Neutrophil (primary cell): ENCODE measurements around the gene RAC3.

Experiments used
- H3K27ac ChIP-seq: fragments of 200-600 bp; sonication (generic); 2 replicates; pipeline ENCODE4 v1.5.1; 2016; ENCODE audit warnings: mild to moderate bottlenecking, moderate library complexity
- H3K27me3 ChIP-seq: fragments of 200-600 bp; sonication (generic); 2 replicates; pipeline ENCODE4 v1.6.0; 2016; ENCODE audit warnings: mild to moderate bottlenecking
- H3K36me3 ChIP-seq: fragments of 200-600 bp; sonication (generic); 2 replicates; pipeline ENCODE4 v1.5.1; 2017
- H3K4me1 ChIP-seq, 2 experiments: fragments of 200-600 bp in 1 of 2; sonication (generic) in 1 of 2; 1 replicate in 1 of 2; 2 replicates in 1 of 2; pipeline versions ENCODE4 v1.5.1 to v1.6.1; 2013 to 2016; ENCODE audit warnings: low read depth in 1 of 2, low read length in 1 of 2, mild to moderate bottlenecking in 1 of 2, moderate library complexity in 1 of 2; ENCODE audit not compliant: control insufficient read depth in 1 of 2, insufficient read depth in 1 of 2
- H3K4me3 ChIP-seq, 2 experiments: fragments of 200-600 bp in 1 of 2; sonication (generic) in 1 of 2; 1 replicate in 1 of 2; 2 replicates in 1 of 2; pipeline ENCODE4 v1.5.1; 2013 to 2016; ENCODE audit warnings: low read depth in 1 of 2, low read length in 1 of 2, mild to moderate bottlenecking in 1 of 2, moderate library complexity in 1 of 2
- H3K9me3 ChIP-seq: fragments of 200-600 bp; sonication (generic); 2 replicates; pipeline ENCODE4 v1.5.1; 2016
- CTCF ChIP-seq: fragments of 200-600 bp; sonication (generic); IDR thresholded peaks from 2 replicates; pipeline ENCODE4 v1.5.1; 2016; ENCODE audit warnings: antibody characterized with exemption

RAC3 gene

GRCh38 chr17:82003411-82004381 lies 27.8 kb upstream of the RAC3 start:
- no peaks in the 10 kb centered on the region for H3K9me3 ChIP-seq
- no peaks in the 10 kb centered on the region for H3K27me3 ChIP-seq
- no peaks in the 10 kb centered on the region for H3K4me1 ChIP-seq
- TF ChIP-seq CTCF = no peak
- H3K27ac ChIP-seq = no peak overlapping the region
- H3K36me3 ChIP-seq = no peaks in the 10 kb centered on the region
- no peak overlapping the region for H3K4me3 ChIP-seq

GRCh38 chr17:82004517-82005455 lies 26.7 kb upstream of the RAC3 start:
- Histone ChIP-seq H3K36me3 (no peaks in the 10 kb centered on the region), H3K4me3 (no peak overlapping the region), H3K4me1 (no peaks in the 10 kb centered on the region), H3K27me3 (no peaks in the 10 kb centered on the region), H3K27ac (no peak overlapping the region), H3K9me3 (no peaks in the 10 kb centered on the region)
- TF ChIP-seq CTCF = no peak

- Histone ChIP-seq H3K4me1 (no peaks in the 10 kb centered on the region), H3K9me3 (no peaks in the 10 kb centered on the region), H3K27me3 (no peaks in the 10 kb centered on the region), H3K36me3 (no peaks in the 10 kb centered on the region), H3K27ac (no peak overlapping the region), H3K4me3 (no peak overlapping the region)
- no peak for TF ChIP-seq CTCF
These were observed 25.7 kb upstream of the RAC3 start for GRCh38 chr17:82005701-82006348.

GRCh38 chr17:82006468-82007227 lies 24.8 kb upstream of the RAC3 start:
- Histone ChIP-seq H3K27me3 (no peaks in the 10 kb centered on the region), H3K27ac (no peak overlapping the region), H3K9me3 (no peaks in the 10 kb centered on the region), H3K4me1 (no peaks in the 10 kb centered on the region), H3K36me3 (peaks cover 4% of the 10 kb centered on the region), H3K4me3 (no peak overlapping the region)
- TF ChIP-seq CTCF = no peak

GRCh38 chr17:82007228-82007494 lies 24.3 kb upstream of the RAC3 start:
- Histone ChIP-seq H3K27ac (no peak overlapping the region), H3K4me1 (no peaks in the 10 kb centered on the region), H3K4me3 (no peak overlapping the region), H3K9me3 (no peaks in the 10 kb centered on the region), H3K27me3 (no peaks in the 10 kb centered on the region), H3K36me3 (peaks cover 10% of the 10 kb centered on the region)
- no peak for TF ChIP-seq CTCF
